GM18505 (cell line): ENCODE results near the gene IGSF6.

Experiments used
- ATAC-seq: cut with Tn5 transposase; IDR thresholded peaks from one replicate; pipeline ENCODE4 v1.9.1; 2021; ENCODE audit not compliant: unreplicated experiment
- POLR2A ChIP-seq: IDR thresholded peaks from 4 replicates; pipeline ENCODE4 v1.6.1; 2011; ENCODE audit warnings: borderline replicate concordance; ENCODE audit not compliant: insufficient read depth, insufficient read length; ENCODE audit errors: extremely low read depth

Gene IGSF6

DNA sequence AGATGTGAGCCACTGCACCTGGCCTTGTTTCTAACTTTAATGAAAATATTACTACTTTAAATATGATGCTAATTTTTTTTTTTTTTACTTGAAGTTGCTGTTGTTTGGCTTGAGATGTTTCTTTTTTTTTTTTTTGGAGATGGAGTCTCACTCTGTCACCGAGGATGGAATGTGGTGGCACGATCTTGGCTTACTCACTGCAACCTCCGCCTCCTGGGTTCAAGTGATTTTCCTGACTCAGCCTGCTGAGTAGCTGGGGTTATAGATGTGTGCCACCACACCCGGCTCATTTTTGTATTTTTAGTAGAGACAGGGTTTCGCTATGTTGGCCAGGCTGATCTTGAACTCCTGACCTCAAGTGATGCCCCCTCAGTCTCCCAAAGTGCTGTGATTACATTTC is 23.6 kb downstream of the IGSF6 start:
- no peak for TF ChIP-seq POLR2A
- ATAC-seq, result no peak

DNA sequence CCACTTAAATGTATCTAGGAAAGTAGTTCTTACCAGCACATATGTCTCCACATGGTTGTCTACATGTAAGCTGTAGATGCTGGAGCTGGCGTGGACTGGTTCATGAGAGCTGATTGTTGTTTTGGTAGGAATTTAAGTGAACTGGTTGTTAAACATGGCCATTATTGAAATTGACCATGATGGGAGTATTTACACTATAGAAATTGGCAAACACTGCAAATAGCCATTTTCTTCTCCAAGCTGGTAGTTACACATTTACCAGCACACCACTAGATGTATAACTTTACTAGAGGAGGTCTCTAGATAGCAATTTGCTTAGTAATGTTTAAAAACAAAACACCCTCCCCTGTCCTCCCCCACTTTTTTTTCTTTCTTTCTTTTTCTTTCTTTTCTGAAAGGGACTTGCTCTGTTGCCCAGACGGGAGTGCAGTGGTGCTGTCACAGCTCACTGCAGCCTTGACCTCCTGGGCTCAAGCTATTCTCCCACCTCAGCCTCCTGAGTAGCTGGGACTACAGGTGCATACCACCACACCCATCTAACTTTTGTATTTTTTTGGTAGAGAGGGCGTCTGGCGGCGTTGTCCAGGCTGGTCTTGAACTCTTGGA is 24.2 kb downstream of the IGSF6 start:
- no peak for TF ChIP-seq POLR2A
- no peak for ATAC-seq

DNA sequence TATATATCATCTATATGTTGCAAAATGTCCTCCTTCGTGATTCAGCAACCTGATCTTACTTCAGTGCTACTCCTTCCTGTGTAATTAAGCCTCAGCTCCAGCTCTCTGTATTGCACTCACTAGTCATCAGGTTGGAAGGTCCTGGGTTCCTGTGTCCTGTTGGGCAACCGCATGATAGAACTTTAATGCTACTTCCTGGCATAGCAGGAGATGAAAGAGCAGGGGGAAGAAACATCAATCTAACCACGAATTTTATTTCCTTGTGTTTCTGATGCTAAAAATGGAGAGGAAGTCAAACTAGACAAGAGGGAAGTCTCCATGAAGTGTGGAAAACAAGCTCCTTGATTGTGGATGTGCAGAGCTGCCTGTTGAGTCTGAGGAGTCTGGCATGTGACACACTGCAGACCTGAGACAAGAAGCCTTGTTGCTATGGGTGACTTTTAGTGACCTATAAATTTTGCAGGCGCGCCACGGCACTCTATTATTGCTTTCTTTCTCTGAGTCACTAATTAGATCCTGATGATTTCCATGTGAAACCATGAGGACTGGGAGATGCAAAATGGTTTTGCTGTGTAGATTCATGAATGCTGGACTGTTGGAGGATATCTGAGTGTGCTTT is 25.6 kb downstream of the IGSF6 start:
- no peak for ATAC-seq

DNA sequence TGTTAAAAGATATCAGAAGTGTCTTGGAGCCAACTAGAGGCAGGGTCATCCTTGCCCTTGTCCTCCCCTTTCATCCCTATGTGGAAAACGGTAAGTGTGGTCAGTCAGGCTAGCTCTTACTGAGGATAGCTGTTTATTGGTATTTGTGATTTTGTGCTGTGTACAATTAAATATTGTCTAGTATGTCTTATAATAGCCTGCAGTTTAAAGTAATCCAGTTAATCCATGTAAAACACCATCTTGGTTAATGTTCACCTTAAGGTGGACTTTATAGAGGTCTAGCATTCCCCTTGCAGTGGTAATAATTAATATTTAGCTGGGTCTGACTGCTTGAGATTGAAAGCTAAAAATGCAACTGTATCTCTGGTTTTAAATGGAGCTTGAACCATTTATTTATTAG is 27.4 kb downstream of the IGSF6 start:
- ATAC-seq, result no peak
- no peak for TF ChIP-seq POLR2A

More for the DNA sequence above, 25.6 kb downstream of the IGSF6 start:
- no peak for TF ChIP-seq POLR2A

DNA sequence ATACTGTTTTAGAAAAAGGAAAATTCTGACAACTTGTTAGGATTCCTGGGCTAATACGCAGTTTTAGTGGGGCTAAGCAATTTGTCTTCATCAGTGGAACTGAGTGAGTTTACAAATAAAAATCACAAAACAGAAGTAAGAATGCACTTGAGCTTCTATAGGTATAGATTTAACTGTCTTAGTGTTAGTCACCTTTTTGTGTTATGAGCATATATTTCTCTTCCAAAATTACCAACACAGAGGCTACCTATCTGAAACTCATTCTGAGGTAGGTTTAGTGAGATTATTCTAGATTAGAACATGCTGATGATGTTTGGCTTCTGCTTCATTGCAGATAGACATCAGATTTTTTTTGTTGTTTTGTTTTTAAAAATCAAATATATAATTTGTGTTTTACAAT is 29.9 kb downstream of the IGSF6 start:
- no peak for TF ChIP-seq POLR2A
- no peak for ATAC-seq

DNA sequence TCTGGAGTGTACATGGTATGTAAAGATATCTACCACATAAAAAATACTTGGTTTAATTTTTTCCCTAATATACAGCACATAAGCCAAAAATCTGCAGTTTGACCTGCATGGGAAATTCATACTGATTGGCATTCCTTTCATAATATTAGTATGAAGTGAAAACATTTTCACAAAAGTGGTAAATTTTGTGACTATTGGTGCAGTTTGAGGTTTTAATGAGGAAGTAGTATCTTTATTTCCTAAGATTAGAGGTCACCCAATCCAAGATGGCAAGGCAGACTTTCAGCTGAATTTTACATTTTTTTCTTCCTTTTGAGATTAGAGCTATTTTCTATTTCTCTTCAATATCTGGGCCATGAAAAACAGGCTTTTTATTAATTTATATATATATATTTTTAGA is 31.8 kb downstream of the IGSF6 start:
- ATAC-seq, result no peak
- TF ChIP-seq POLR2A, result no peak

DNA sequence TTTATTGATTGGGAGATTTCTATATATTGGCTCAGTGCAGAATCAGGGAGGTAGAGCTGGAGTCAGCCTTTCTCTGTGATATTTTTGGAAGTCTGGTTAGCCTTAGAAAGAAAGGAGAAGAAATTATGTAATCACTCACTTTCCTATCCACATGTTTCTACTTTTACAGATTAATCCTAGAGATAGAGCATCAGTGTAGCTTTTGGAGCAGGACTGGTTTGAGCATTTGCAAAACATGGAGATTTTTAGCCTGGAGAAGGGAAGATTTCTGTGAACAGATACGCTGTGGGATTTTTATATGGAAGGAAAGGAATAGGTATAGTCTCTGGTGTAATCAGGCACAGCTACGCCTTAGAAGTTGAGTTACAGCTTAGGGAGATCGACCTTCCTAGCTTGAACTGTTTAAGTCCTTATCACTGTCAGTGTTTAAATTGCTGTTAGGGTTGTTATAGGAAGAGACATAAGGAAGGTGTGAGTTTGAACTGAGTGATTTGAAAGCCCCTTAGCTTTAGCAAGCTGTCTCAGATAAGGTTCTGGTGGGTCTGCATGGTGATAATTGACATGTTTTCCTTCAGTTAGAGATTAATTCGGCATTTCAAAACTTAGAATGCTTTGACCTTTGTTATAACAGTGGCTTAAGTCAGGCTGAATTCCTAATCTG is 32.5 kb downstream of the IGSF6 start:
- ATAC-seq, result no peak
- TF ChIP-seq POLR2A, result no peak

DNA sequence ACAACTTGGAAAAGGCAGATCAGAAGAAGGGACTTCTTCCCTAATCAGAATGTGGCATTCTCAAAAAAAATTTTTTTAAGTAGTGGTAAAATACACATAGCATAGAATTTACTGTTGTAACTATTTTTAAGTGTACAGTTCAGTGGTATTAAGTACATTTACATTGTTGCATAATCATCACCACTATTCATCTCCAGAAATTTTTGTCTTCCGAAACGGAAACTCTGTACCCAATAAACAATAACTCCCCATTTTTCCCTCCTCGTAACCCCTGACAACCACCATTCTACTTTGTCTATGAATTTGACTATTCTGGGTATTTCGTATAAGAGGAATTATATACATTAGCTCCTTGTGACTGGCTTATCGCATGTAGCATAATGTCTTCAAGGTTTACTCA is 34.1 kb downstream of the IGSF6 start:
- no peak for ATAC-seq

DNA sequence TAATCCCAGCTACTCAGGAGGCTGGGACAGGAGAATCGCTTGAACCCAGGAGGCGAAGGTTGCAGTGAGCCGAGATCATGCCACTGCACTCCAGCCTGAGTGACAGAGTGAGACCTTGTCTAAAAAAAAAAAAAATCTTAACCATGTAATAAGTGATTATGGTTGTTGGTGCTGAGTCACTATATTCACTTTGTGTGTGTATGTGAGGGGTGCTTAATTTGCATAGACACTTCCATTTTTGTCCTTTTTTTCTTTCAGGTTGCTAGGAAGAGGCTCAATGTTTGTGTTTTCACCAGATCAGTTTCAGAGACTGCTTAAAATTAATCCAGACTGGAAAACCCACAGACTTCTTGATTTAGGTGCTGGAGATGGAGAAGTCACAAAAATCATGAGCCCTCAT is 34.8 kb downstream of the IGSF6 start:
- TF ChIP-seq POLR2A, result no peak
- no peak for ATAC-seq

More for the DNA sequence above, 34.1 kb downstream of the IGSF6 start:
- TF ChIP-seq POLR2A, result no peak

DNA sequence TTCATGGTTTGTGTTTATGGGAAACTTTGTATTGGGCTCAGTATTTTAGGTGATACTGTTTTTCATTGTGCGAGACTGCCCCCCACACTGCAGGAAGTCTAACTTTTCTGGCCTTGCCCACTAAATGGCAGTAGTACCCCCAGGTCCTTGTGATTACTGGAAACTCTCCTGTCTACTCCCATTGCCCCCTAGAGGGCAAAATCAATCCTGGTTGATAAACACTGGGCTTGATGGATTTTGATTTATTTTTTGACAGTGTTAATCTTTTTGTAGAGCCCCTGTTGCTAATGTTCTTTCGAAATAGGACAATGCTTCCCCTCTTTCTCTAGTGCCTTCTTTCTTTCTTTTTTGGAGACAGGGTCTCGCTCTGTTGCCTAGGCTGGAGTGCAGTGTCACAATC is 37.5 kb downstream of the IGSF6 start:
- TF ChIP-seq POLR2A, result no peak
- ATAC-seq, result no peak

DNA sequence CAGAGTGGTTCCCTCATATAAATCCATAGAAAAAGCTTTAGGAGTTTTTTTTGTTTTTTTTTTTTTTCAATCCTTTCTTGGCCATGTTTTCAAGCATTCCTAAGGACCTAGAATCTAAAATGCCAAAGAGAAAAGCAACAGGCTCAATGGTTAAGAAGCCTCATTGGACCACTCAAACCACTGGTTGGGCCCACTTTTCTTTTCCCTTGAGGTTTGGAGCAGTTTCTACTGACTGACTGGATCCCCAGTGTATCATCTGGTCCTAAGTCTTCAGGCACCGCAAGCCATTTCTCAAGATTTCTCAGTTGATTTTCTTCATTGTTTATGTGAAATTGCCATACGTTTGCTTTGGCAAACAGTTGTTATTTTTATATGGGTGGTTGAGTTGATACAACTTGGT is 38.6 kb downstream of the IGSF6 start:
- no peak for TF ChIP-seq POLR2A
- no peak for ATAC-seq

DNA sequence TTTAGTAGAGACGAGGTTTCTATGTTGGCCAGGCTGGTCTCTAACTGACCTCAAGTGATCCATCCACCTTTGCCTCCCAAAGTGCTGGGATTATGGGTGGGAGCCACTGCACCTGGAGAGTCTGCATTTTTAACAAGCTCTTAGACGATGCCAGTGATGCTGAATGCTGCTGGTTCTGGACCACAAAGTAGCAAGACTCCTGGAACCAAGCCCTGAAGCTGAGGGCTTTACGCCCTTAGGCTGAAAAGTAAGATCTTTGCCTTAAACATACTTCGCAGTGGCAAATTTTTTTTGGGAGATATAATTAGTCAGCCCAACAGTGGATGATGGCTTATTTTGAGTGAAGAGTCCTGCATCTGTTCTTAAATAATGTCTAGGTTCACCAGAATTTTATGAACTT is 39.0 kb downstream of the IGSF6 start:
- ATAC-seq, result no peak
- TF ChIP-seq POLR2A, result no peak

DNA sequence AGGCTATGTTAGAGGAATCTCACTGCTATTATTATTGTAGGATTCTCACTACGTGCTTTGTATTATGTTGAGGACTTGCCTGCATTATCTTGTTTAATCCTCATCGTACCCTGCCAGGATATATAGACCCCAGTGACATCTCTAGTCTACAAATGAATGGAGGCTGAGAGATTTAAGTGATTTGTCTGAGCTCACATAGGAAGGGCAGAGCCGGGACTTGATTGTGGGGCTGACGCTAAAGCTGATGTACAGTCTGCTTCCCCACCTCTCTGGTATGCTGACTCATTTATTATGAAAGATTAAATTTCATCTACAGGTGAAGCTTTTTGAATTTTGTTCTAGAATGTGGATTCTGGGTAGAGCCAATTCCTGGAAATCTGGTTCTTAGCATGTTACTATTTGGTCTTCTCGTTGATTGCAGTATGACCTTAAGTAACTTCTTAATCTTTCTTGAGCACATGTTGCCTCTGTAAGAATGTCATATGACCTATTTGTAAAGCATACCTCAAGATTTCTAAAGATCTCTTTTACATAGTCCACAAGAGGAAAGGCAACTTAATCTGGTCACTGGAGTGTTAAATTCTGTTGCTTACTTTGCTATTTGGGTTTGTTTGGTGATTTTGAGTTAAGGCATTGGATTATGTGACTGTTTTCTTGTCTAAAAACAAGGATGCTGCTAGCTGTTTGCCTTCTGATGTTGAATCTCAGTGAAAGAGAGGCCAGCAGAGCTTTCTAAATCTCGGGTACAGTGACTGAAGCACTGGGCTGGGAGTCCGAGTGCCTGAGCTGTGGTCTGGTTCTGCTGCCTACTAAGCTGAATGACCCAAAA is 40.6 kb downstream of the IGSF6 start:
- no peak for ATAC-seq
- TF ChIP-seq POLR2A, result no peak
